Thymus (tissue), 11 donors: ENCODE results near the gene ZNF483. TPM values are rescaled to one million over a fixed set of nuclear protein-coding genes. Genes with fewer than 3 reads are reported as not detected.
"Not testable (repeated sequence)": the region's sequence is repeated elsewhere in the genome, so short reads cannot be mapped to it uniquely, and the experiment has no call there.

Experiments used
- DNase-seq, 9 donors: peaks; one replicate each; pipeline ENCODE4 v3.0.0-alpha.2; 2013; ENCODE audit warnings: low spot score in 9 of 9, low read depth in 6 of 9, missing footprints in 1 of 9
- H3K27ac ChIP-seq, 2 donors: one replicate each; pipeline ENCODE4 v1.5.1; 2013; ENCODE audit warnings: control low read depth in 1 of 2, low read depth in 1 of 2, low read length in 1 of 2, mild to moderate bottlenecking in 1 of 2, moderate library complexity in 1 of 2
- H3K27me3 ChIP-seq, 2 donors: one replicate each; pipeline ENCODE4 v1.5.1; 2013; ENCODE audit warnings: low read length in 1 of 2; ENCODE audit not compliant: control insufficient read depth in 2 of 2, insufficient read depth in 1 of 2
- H3K36me3 ChIP-seq, 2 donors: one replicate each; pipeline ENCODE4 v1.5.1; 2013; ENCODE audit warnings: low read length in 1 of 2, mild to moderate bottlenecking in 1 of 2, moderate library complexity in 1 of 2; ENCODE audit not compliant: control insufficient read depth in 2 of 2, insufficient read depth in 2 of 2
- H3K4me1 ChIP-seq, 2 donors: one replicate each; pipeline ENCODE4 v1.5.1; 2013; ENCODE audit warnings: low read length in 2 of 2; ENCODE audit not compliant: control insufficient read depth in 2 of 2, insufficient read depth in 2 of 2
- H3K4me3 ChIP-seq, 2 donors: one replicate each; pipeline ENCODE4 v1.5.1; 2013; ENCODE audit warnings: low read length in 2 of 2, control low read depth in 1 of 2, mild to moderate bottlenecking in 1 of 2
- H3K9me3 ChIP-seq, 2 donors: one replicate each; pipeline ENCODE4 v1.5.1; 2013; ENCODE audit warnings: low read length in 1 of 2, mild to moderate bottlenecking in 1 of 2; ENCODE audit not compliant: control insufficient read depth in 2 of 2, insufficient read depth in 1 of 2
- WGBS: extraction: QIAGEN DNeasy Blood & Tissue Kit; methylation state at CpG from one replicate; pipeline ENCODE4 v1.1.7; 2013; 5-methylcytosine and 5-hydroxymethylcytosine counted together
- polyA plus RNA-seq: library from polyadenylated mRNA; stranded (reverse); fragments of 200-250 nt; gene quantifications from one replicate; pipeline ENCODE4 v1.2.3, GENCODE V29; 2013
- total RNA-seq: library from RNA; stranded (reverse); fragments of 120-200 nt; gene quantifications from one replicate; pipeline ENCODE4 v1.2.4, GENCODE V29; 2013
- donor health status: healthy.

The ZNF483 gene
- total and polyA plus RNA-seq, 2 donors: 1.1 to 2.6 TPM

GRCh38 chr9:111601237-111602018 lies 76.4 kb downstream of the ZNF483 start:
- H3K4me1 ChIP-seq: peaks cover 0 to 12% of the 10 kb centered on the region in 2 donors
- peaks cover 0 to 5% of the 10 kb centered on the region in 2 donors for H3K9me3 ChIP-seq
- no peak overlapping the region for H3K4me3 ChIP-seq
- H3K27me3 ChIP-seq: peaks cover 28 to 51% of the 10 kb centered on the region in 2 donors
- 77% methylated on average over 10 of the region's 10 CpGs for WGBS
- DNase-seq: peak in 1 of 9 donors; percentile 3
- no peak overlapping the region for H3K27ac ChIP-seq
- no peaks in the 10 kb centered on the region for H3K36me3 ChIP-seq

- DNase-seq: no peak
- Histone ChIP-seq H3K27ac (no peak overlapping the region), H3K4me1 (peaks cover 0 to 9% of the 10 kb centered on the region in 2 donors), H3K36me3 (no peaks in the 10 kb centered on the region), H3K4me3 (no peak overlapping the region), H3K27me3 (peaks cover 23 to 43% of the 10 kb centered on the region in 2 donors), H3K9me3 (peaks cover 0 to 3% of the 10 kb centered on the region in 2 donors)
- 91% methylated on average over 4 of the region's 4 CpGs for WGBS
Observed at GRCh38 chr9:111603041-111603440, 78.1 kb downstream of the ZNF483 start.

- Histone ChIP-seq H3K9me3 (no peaks in the 10 kb centered on the region), H3K27ac (no peak overlapping the region), H3K27me3 (peaks cover 19 to 32% of the 10 kb centered on the region in 2 donors), H3K4me1 (peaks cover 0 to 3% of the 10 kb centered on the region in 2 donors), H3K36me3 (no peaks in the 10 kb centered on the region), H3K4me3 (no peak overlapping the region)
- no peak for DNase-seq
- WGBS: 95% methylated on average over 16 of the region's 16 CpGs
Observed at GRCh38 chr9:111604054-111604615, 79.2 kb downstream of the ZNF483 start.

- Histone ChIP-seq H3K4me3 (no peak overlapping the region), H3K36me3 (no peaks in the 10 kb centered on the region), H3K27me3 (peaks cover 9 to 22% of the 10 kb centered on the region in 2 donors), H3K27ac (no peak overlapping the region), H3K9me3 (no peaks in the 10 kb centered on the region), H3K4me1 (no peaks in the 10 kb centered on the region)
- 97% methylated on average over 9 of the region's 9 CpGs for WGBS
- no peak for DNase-seq
Observed at GRCh38 chr9:111605041-111605559, 80.1 kb downstream of the ZNF483 start.

GRCh38 chr9:111610149-111610548 lies 85.2 kb downstream of the ZNF483 start:
- H3K4me1 ChIP-seq: no peaks in the 10 kb centered on the region
- no peak overlapping the region for H3K4me3 ChIP-seq
- DNase-seq: no peak
- no peak overlapping the region for H3K27ac ChIP-seq
- H3K36me3 ChIP-seq: no peaks in the 10 kb centered on the region
- no peaks in the 10 kb centered on the region for H3K9me3 ChIP-seq
- peaks cover 0 to 2% of the 10 kb centered on the region in 2 donors for H3K27me3 ChIP-seq
- 73% methylated on average over 5 of the region's 5 CpGs for WGBS

GRCh38 chr9:111610845-111611244 lies 85.9 kb downstream of the ZNF483 start:
- no peak overlapping the region for H3K27ac ChIP-seq
- no peaks in the 10 kb centered on the region for H3K9me3 ChIP-seq
- peaks cover 0 to 2% of the 10 kb centered on the region in 2 donors for H3K27me3 ChIP-seq
- no peak overlapping the region for H3K4me3 ChIP-seq
- 94% methylated on average over 7 of the region's 7 CpGs for WGBS
- H3K36me3 ChIP-seq: no peaks in the 10 kb centered on the region
- no peak for DNase-seq
- no peaks in the 10 kb centered on the region for H3K4me1 ChIP-seq

GRCh38 chr9:111613436-111614040 lies 88.6 kb downstream of the ZNF483 start:
- peaks cover 0 to 2% of the 10 kb centered on the region in 2 donors for H3K27me3 ChIP-seq
- no peaks in the 10 kb centered on the region for H3K9me3 ChIP-seq
- no peak for DNase-seq
- no peak overlapping the region for H3K27ac ChIP-seq
- no peak overlapping the region for H3K4me3 ChIP-seq
- no peaks in the 10 kb centered on the region for H3K36me3 ChIP-seq
- whole genome bisulfite sequencing: 84% methylated on average over 4 of the region's 4 CpGs
- H3K4me1 ChIP-seq: no peaks in the 10 kb centered on the region

- WGBS: 83% methylated on average over 3 of the region's 3 CpGs
- H3K27me3 ChIP-seq: peaks cover 0 to 2% of the 10 kb centered on the region in 2 donors
- no peak overlapping the region for H3K4me3 ChIP-seq
- H3K27ac ChIP-seq: no peak overlapping the region
- H3K4me1 ChIP-seq: no peaks in the 10 kb centered on the region
- DNase-seq: no peak
- H3K36me3 ChIP-seq: no peaks in the 10 kb centered on the region
- H3K9me3 ChIP-seq: no peaks in the 10 kb centered on the region
Observed at GRCh38 chr9:111615928-111616327, 90.9 kb downstream of the ZNF483 start.

GRCh38 chr9:111617349-111617748 lies 92.4 kb downstream of the ZNF483 start:
- 98% methylated on average over 29 of the region's 29 CpGs for WGBS
- H3K27me3 ChIP-seq, H3K27ac ChIP-seq, H3K4me1 ChIP-seq, H3K4me3 ChIP-seq, H3K36me3 ChIP-seq, H3K9me3 ChIP-seq, DNase-seq: not testable (repeated sequence)
